NOMO-1 treated with DMSO at 0.1 percent for 48 hours (cell line): ENCODE measurements around the gene PFDN4.
A peak's percentile ranks its signal among the peaks of the same experiment; 100 is the strongest.

Experiments
- DNase-seq: peaks from one replicate; lab custom pipeline; 2025; ENCODE audit not compliant: unreplicated experiment; lab: John Stamatoyannopoulos, UW

PFDN4 gene, protein sequence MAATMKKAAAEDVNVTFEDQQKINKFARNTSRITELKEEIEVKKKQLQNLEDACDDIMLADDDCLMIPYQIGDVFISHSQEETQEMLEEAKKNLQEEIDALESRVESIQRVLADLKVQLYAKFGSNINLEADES

DNA sequence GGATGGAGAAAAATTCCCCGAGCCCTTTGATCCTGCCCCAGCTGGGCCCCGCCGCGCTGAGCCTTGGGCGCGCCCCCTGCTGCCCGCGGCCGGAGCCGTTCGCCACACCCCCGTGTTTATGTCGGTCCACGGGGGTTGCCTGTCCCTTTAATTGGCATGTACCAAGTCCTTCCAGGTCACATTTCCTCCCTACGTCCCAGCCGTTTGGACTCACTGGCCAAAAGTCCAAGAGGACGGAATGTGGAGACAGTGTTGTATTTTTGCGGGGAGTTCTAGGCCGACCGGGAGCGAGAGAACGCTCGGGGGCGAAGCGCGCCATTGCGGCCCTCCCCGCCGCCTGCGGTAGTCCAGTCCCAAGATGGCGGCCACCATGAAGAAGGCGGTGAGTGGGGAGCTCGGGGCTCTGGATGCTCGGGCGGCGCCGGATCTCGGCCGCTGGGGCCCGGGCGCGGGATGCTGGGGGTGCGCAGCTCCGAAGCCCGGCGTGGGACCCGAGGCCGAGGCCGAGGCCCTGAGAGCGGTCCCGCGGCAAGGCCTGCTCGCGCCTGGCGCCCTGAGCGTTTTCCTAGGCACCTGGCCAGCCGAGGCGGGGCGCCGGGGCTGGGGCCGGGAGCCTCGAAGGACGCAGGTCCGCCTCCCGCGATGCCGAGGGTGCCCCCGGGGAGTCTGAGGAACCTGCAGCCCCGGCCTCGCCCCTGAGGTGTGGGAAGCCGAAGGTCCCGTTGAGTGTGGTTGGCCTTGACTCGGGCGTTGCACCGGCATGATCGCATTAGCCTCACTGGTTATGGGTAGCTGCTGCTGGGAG is at the start of gene PFDN4:
PFDN4 (plus strand) TSS at position 345 of the 805 bp plus-strand sequence; CDS start at position 359, 14 bp downstream.
- peak; percentile 71 for DNase-seq

DNA sequence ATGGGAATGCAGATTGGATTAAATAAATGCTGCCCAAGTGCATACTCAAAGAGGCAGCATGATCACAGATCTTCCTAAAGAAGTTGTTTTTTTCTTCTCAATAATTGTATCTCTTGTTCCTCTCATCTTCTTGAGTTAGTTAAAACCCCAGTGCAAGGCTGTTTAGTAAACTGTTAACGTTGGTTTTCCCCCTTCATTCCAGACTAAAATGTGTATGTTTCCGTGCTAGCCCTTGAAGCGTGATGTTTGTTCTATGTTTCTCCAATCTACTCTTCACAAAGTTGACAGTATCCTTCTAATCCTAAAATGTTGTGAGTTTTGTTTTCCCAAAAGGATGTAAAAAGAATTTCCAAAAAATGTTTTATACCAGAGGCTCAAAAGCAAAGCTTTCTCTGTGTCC is 49.7 kb upstream of the PFDN4 start:
- DNase-seq: no peak

DNA sequence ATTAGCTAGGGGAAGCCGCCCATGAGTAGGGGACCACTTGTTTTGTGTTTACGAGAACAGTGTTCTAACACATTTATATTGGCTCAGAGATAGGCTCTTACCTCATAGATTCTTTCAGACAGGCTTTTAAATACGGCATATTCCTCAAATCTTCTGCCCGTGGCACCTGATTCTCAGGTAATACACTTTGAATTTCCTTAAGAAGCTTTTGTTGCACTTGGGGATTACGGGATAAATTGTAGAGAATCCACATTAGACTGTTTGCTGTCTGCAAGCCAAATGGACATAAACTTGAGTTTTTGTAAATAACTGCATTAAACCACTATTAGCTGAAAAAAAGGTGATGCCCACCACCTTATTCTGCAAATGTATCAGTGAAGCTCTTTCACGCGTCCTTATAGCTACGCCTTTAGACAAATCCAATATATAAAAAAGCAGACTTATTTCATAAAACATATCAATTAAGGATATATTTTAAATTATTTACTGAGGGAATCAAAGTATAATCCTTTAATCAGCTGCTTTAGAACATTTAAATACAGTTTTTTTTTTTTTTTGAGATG is 49.0 kb upstream of the PFDN4 start:
- DNase-seq: no peak

DNA sequence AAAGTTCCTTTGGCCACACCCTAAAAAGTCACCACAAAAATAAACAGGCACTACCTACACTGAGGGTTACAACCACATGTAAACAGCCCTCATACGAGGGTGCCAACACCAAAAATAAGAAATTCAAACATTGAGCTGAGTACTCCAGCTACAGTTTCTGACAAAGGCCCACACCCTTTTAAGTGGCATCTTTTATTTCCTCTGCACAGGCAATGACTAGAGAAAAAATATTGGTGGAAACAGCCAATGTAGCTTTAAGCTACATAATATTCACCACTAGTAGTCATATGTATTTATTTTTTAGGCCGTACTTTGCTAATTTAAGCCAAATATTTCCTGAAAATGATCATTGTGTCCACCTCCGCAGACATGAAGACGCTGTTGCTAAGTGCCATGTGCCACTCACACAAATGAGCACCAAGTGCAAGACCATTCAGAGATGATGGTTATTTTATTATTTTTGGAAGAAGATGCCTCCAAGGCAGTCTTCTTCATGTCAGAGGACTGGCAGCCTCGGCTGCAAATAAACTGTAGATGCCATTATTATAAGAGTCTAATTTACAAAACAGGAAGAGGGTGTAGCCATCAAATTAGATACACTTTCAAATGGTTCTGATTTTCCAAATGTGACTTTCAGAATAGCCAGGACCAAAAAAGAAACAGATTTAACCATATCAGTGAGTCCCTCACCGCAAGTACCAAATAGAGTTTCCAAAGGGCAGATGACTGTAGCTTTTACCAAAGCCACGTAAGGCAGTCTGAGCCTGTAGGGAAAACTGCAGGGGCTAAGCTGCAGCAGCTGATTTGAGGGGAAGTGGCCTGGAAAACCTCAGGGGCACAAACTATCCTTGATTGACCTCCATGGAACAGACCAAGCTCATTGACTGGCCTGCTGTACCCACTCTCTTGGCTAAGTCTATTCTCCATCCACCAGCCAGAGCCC is 47.6 kb upstream of the PFDN4 start:
- DNase-seq: no peak

DNA sequence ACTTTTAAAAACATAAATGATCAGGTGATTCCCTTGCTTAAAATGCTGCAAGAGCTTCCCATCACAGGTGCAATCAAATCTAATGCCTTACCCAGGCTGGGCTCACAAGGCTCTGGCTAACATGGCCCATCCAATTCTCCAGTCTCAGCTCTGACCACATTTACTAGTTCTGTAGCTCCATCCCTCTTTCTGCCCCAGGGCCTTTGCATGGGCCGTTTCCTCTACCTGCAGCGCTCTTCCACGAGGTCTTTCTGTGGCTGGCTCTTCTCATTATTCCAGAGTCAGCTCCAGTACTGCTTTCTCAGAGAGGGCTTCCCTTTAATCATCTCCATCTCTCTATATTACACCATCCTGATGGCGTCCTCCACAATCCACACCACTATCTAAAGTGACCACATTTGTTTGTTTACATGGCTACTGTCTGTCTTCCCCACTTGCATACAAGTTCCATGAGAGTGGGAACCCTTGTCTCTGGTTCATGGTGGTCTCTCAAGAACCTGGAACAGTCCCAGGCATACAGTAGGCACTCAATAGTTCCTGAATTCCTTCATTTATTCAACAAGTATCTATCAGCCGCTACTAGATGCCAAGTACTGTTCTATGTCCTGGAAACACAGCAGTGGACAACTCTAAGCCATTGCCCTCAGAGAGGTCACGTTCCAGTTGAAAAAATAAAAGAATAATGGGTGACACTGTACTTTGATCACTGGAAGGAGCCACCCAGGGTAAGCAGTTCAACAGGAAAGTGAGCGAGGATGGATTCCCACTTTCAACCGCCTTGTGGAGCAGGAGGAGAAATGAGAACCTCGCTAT is 46.7 kb upstream of the PFDN4 start:
- no peak for DNase-seq

DNA sequence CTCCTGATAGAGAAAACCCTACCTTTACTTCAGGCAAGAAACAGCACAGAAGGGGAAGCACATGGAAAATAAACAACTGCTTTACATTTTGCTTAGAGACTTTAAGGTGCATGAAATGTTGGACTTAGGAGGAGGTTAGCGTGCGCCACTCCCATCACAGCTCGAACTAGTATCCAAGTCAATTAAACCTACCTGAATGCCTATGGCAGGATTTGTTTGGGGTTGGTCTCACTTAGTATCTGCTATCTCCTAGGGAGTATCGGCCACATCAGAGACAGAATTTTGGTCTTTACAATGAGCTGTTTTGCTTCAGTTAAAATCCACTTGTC is 46.1 kb upstream of the PFDN4 start:
- DNase-seq: no peak

DNA sequence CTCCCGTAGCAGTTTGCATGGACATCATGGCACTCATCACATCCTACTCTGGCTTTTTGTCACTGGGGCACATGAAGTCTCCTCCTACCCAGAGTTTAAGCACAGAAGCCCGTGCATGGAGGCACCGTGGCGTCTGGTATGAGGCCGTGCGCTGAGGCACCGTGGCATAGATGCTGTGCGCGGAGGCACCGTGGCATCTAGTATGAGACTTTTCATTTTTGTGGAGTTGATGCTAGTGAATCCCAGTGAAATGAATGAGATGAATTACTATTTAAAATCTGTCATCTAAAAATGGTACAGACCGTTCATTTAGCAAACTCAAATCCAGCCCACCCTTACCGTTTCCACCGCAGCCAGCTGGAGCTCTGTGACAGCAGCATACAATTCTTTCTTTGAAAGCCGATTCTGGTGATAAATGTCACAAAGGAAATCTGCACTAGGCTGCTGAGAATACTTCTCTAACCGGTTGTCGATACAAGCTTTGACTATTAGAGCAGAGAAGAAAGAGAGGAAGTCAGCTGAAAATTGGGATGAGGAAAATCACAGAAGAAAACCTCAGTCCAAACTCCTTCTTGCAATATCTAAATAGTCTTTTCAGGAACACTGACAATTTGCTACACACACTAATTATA is 45.4 kb upstream of the PFDN4 start:
- no peak for DNase-seq

DNA sequence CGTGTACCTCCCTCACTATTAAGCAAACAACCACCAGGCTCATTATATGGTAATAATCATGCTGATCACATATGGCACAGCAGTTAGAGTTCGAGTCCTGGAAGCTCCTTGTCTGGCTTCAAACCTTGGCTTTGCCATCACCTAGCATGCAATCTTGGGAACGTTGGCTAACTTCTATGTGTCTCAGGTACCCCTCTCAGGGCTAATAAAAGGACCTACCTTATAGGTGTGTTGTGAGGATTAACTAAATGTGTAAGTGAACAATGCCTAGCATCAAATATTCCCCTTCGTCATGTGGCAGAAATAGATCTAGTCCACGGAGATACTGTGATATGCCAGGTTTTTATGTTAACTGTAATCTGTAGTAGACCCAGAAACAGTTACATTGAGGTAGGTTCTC is 44.5 kb upstream of the PFDN4 start:
- DNase-seq: no peak

DNA sequence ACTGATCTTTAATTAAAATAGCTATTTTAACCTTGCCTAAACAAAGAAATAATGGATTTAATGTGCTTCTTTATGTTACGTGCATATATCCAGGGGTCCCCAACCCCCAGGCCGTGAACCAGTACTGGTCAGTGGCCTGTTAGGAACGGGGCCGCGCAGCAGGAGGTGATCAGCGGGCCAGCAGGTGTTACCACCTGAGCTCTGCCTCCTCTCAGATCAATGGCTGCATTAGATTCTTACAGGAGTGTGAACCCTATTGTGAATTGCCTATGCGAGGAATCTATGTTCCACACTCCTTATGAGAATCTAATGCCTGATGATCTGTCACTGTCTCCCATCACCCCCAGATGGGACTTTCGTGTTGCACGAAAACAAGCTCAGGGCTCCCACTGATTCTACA is 42.9 kb upstream of the PFDN4 start:
- no peak for DNase-seq

DNA sequence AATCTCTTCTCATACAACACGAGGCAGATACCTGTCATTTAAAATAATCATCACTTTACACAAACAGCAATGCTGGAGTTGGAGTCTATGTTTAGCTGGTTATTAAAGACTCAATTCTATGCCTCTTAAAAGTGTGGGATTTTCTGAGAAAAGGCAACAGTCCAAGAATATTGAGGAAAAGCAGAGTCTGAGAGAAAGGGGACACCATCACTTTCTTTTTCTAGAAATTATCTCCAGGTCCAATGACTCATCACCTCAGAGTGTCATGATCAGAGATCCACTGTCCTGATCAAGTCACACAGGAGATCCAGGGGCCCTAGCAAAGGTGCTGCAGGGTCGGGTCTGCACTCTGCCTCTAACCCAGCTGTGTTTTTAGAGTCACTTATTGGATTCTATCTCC is 42.1 kb upstream of the PFDN4 start:
- no peak for DNase-seq

DNA sequence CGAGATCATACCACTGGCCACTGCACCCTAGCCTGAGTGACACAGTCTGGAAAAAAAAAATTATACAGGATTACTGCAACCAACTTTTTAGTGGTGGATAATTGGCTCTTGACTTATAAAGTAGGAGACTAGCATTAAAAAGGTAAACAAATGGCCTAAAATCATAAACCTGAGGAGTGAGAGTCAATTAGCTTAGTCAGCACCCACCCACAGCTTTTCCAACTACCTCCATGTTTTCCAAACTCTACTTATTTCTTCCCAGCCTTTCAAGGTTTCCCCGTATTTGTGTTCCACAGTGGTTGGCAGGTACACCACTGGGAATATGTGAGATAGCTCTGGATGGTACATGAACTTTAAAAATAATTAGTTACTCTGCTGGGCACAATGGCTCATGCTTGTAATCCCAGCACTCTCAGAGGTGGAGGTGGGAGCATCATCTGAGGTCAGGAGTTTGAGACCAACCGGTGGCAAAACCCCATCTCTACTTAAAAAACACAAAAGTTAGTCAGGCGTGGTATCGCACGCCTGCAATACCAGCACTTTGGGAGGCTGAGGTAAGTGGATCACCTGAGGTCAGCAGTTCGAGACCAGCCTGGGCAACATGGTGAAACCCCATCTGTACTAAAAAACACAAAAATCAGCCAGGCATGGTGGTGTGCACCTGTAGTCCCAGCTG is 40.8 kb upstream of the PFDN4 start:
- DNase-seq: no peak

DNA sequence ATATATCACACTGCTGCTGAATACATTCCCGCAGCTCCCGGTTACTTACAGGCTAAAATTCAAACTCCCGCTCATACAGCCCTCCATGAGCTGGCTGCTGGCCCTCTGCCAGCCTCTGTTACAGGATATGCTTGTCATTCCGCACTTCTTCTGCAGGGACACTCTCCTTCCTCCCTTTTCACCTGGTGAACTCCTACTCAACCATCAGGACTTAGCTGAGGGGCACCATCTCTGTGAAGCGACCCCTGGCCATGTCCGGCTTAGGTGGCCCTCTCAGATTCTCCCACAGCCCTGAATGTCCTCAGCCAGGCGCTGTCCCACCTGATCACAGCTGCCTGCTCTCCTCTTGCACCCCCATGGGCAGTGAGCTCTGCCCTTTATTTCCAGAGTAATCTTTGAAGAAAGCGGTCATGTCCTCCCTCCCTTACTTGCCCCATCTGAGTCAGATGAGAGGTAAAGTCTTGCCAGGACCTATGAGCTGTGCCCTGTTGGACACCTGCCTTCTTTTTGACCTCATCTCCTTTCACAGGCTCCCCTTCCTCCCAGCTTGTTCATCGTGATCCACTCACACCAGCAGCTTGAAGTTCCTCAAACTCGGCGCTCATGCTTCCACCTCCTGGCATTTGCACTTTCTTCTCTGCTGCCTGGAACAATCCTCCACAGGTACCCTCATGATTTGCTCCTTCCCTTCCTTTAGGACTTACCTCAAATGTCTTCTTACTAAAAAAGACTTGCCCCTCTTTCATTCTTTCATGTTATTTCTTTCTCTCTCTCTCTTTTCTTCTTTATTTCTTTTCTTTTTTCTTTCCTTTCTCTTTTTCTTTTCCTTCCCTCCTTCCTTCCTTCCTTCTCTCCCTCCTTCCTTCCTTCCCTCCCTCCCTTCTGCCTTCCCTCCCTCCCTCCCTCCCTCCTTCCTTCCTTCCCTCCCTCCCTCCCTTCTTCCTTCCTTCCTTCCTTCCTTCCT is 39.7 kb upstream of the PFDN4 start:
- no peak for DNase-seq

DNA sequence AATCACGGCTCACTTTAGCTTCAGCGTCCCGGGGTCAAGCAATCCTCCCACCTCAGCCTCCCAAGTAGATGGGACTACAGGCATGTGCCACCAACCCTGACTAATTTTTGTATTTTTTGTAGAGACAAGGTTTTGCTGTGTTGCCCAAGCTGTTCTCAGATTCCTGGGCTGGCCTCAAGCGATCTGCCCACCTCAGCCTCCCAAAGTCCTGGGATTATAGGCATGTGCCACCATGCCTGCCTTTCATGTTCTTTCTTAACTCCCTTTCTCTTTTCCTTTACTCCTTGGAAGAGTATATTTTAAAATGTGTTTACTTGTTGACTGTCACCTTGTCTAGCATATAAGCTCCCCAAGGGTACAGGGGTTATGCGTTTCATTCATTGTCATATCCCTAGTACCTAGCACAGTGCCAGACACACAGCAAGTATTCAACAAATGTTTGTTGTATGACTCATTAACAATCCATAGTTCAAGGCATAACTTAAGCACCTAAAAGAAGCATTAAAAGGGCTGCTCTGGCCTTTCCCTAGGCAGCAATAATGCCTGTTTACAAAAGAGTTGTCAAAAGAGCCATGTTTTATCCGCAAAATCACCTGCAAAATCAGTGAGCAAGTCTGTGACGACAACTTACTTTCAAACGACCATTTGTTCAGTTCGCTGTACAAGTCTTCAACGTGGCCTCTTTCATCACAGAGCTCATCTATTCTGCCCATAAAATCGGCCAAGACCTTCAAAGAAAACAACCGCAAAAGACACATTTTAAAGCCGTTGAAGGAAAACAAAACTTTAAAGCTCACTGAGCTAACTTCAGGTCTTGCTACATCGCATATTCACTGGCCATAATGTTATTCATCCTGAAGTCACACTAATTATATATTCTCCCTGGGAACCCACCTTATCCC is 38.7 kb upstream of the PFDN4 start:
- DNase-seq: peak; percentile 15

DNA sequence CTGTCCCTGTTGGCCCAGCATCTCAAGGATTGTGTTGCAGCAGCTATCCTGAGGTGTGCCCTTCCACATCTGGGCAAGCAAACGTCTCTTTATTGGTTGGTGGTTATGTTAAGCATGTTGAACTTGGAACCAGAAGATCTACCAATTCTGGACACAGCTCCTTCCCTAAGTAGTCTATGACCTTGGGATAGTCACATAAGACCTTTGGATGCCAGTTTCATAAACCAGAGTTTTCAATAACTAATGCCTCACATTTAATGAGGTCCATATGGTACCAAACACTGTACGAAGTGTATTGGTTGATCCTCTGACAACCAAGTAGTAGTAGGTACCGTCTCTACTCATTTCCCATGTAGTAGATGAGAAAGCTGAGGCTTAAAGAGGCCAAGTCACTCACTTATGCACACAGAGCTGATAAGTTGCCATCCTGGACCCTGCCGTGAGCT is 37.8 kb upstream of the PFDN4 start:
- no peak for DNase-seq

DNA sequence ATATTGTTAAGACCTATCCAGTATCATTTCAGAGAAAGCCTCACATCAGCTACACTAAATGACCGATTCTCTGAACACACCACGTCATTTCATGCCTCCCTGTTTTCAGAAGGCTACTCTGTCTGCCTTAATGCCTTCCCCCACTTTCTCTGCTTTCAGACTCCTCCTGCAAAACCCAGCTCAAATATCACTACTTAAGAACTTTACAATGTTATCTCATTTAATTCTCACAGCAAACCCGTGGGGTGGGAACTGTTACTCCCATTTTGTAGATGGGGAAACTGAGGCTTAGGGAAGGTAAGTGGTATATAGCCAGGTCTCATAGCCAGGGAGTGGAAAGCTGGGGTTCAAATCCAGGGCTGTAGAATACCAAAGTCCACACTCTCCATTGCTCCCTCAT is 36.9 kb upstream of the PFDN4 start:
- DNase-seq: no peak

DNA sequence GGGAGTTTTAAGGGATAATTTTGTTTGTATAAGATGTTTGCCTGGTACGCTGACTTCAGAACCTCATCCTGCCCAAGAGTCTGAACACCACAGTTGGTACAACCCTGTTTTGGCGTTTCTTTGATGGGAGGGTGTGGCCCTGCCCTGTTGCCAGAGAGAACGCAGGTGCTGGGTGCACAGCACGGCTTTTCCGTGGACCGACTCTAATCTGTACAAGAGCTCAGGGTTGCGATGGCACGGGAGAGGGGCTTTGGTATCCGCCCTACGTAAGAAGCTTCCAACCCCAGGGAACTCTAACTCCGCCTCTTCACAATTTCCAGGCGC is 35.4 kb upstream of the PFDN4 start:
- no peak for DNase-seq

DNA sequence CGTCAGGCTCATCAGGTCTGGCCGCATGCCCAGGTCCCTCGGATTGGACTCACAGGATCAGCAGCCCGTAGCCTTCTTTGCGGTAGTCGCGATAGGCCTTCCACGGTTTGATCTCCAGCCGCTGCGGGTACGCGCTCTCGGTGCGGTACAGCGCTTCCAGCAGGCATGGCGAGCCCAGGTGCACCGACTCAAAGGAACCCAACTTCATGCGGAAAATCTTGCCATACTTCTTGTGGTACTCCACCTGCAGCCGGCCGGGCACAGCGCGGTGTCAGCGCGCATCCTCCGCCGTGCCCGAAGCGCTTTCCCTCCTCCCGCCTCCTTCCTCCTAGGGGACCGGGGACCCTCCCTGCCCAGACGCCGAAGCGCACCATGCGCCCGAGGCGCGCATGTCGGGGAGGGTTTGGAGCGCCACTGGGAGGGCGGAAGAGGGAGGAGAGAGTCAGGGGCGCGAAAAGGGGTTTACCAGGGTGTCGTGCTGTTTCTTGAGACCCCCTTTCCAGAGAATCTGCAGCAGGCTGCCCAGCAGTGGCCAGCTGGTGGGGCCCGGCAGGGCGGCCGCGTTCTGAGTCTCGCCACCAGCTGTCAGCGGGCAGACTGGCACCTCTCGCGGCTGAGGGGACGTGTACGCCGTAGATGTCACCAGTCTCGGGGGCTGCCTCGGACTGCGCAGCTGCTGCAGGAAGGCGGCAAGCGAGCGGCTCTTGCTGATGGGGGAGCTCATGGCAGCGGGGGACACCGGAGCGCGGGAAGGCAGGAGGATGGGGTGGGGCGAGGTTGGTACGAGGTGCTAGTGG is 34.8 kb upstream of the PFDN4 start:
- no peak for DNase-seq
